ENCODE data around the gene CEP43.
A peak's percentile ranks its signal among the peaks of the same experiment; 100 is the strongest.

The CEP43 gene

GRCh38 chr6:167007985-167008384, 8.8 kb downstream of the CEP43 start:
- DNase-seq = no peak

GRCh38 chr6:167013067-167013466, 13.9 kb downstream of the CEP43 start:
- DNase-seq = no peak

GRCh38 chr6:167013946-167014345, 14.7 kb downstream of the CEP43 start:
- no peak for DNase-seq

- DNase-seq = no peak
These were observed 16.1 kb downstream of the CEP43 start for GRCh38 chr6:167015302-167015701.

DNA sequence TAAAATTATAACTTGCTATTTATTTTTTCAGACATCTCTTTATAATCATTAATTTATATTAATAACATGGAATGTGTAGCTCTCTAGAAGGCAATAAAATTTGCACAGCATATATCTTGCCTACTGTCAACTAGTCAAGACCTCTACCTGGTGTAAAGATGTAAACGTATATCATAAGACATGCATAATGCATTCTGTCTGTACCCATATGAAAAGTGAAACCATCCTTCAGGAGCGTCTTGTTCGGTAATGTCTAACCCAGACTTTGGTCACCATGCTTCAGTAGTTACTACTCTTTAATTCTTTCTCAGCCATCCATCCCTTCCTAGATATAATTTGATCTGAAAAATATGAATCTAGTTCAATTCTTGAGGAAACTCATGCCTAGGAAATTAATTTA, 21.0 kb downstream of the CEP43 start:
- DNase-seq = no peak

GRCh38 chr6:167027308-167027707, 28.1 kb downstream of the CEP43 start:
- DNase-seq = no peak

DNA sequence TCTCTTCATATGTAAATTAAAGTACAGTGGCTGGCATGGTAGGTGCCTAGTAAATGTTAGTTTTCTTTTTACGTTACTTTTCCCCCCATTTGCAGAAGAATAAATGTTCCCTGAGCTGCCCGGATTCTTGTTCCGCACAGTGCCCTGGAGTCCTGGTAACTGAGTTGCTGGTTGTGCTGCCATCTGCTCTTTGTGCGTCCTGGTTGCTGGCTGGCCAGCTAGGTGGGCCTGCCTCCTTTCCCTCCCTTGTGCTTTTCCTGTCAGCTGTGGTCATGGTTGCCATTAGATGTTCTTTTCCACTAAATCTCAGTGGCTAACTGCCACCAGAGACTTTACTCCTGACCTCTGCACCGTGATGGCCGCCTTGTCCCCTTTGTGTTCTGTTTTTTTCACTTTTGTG, 28.6 kb downstream of the CEP43 start:
- DNase-seq = no peak

DNA sequence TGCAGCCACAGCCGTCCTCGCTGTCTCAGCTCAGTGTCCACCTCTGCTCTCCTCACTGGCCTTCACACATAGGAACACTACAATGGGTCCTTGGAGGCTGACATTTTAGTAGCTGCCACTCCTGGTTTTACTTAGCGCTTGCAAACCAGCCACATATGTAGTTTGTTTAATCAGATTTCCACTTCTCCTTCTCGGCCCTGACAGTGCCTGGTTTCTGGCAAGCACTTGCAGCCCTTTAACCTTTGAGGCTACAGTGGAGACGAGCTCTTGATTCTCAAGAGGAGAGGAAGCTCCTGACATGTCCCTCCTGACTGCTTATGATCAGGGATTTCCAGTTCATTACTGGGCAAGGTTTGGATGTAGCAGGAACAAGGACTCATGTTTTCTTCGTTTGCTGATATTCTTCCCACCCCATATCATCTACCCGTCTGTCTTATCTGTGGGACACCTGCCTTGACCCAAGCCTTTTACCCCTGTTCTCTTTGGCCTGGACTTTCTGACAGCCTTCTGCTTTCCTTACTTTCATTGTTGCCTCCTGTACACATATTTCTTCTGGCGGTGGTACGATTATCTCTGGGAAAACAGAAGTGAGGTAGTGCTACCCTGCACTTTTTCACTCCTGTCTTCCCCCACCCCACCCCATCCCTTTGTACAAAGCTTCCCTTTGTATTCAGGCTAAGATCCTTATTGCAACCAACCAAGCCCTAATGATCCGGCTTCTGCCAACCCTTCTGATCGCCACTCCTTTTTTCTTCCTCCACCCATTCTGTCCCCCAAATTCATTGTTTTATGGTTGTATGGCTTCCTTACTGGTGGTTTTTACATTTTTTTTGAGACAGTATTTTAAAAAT, 31.2 kb downstream of the CEP43 start:
- DNase-seq = no peak

GRCh38 chr6:167031082-167031709, 32.0 kb downstream of the CEP43 start:
- DNase-seq = no peak

GRCh38 chr6:167034056-167034455, 34.9 kb downstream of the CEP43 start:
- DNase-seq = no peak

- DNase-seq = no peak
These were observed 38.6 kb downstream of the CEP43 start for GRCh38 chr6:167037762-167038161.

DNA sequence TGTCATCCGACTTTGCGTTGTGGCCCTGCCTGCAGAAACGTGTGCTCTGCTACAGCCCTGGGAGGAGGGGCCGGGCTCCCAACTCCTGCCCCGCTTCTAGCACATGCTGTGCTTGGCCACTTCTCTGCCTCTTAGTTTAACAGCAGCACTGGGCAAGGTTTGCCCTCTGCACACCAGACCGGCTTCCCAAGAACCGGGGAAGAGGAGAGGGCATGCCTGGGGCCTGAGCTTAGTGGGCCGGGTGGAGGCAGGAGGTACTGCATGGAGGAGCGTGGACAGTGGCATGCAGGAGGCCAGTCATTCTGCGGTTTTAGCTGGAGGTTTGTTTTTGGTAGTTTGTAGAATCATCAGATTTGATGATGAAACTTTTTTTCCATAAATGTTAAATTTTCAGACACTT, 45.5 kb downstream of the CEP43 start:
- no peak for DNase-seq

- DNase-seq = no peak
These were observed 46.8 kb downstream of the CEP43 start for GRCh38 chr6:167045828-167046580.

- DNase-seq = no peak
These were observed 47.8 kb downstream of the CEP43 start for GRCh38 chr6:167046861-167047495.

GRCh38 chr6:167047554-167047953, 48.4 kb downstream of the CEP43 start:
- peak in 1 of 56 donors; percentile 11 for DNase-seq
